Activated CD4-positive, alpha-beta T cell treated with anti-CD3 and anti-CD28 coated beads, Interleukin-10, Interleukin-2, amounts not matched to agents 100 ng/mL and 50 ng/mL, durations not matched to agents 16 hours and 8 hours (primary cell): ENCODE measurements around the gene FKBP4.

Source experiments
- DNase-seq: peaks from one replicate; pipeline ENCODE4 v3.0.0-alpha.2; 2020

The FKBP4 gene

GRCh38 chr12:2783936-2784600 lies 10.7 kb upstream of the FKBP4 start:
- DNase-seq: peak; percentile 53

GRCh38 chr12:2785017-2785416 lies 9.8 kb upstream of the FKBP4 start:
- no peak for DNase-seq

- no peak for DNase-seq
Observed at GRCh38 chr12:2791089-2791488, 3.7 kb upstream of the FKBP4 start.

- DNase-seq: no peak
Observed at GRCh38 chr12:2792671-2793500, 1.9 kb upstream of the FKBP4 start.

- no peak for DNase-seq
Observed at GRCh38 chr12:2793561-2793960, 1.2 kb upstream of the FKBP4 start.

GRCh38 chr12:2794191-2794735 lies 507 bp upstream of the FKBP4 start:
- peak; percentile 7 for DNase-seq

- DNase-seq: peak; percentile 75
Observed at GRCh38 chr12:2795291-2796186, 769 bp downstream of the FKBP4 start.

GRCh38 chr12:2796187-2796666 lies 1.5 kb downstream of the FKBP4 start:
- no peak for DNase-seq

- DNase-seq: no peak
Observed at GRCh38 chr12:2797721-2798418, 3.1 kb downstream of the FKBP4 start.

- DNase-seq: no peak
Observed at GRCh38 chr12:2800046-2800570, 5.3 kb downstream of the FKBP4 start.

- DNase-seq: no peak
Observed at GRCh38 chr12:2801044-2801783, 6.4 kb downstream of the FKBP4 start.

GRCh38 chr12:2803635-2804392 lies 9.0 kb downstream of the FKBP4 start:
- DNase-seq: no peak

- DNase-seq: no peak
Observed at GRCh38 chr12:2804393-2805142, 9.8 kb downstream of the FKBP4 start.

GRCh38 chr12:2805143-2805520 lies 10.4 kb downstream of the FKBP4 start:
- DNase-seq: no peak

GRCh38 chr12:2806700-2807099 lies 11.9 kb downstream of the FKBP4 start:
- DNase-seq: no peak

GRCh38 chr12:2811801-2812200 lies 17.0 kb downstream of the FKBP4 start:
- DNase-seq: no peak

GRCh38 chr12:2812290-2813213 lies 17.8 kb downstream of the FKBP4 start, which contains the start of gene ITFG2:
ITFG2 (plus strand) TSS chr12:2812668; CDS start chr12:2812761, 93 bp downstream.
- DNase-seq: peak; percentile 99
